ENCODE results near the gene MICAL3. TPM values are rescaled to one million over a fixed set of nuclear protein-coding genes. Genes with fewer than 3 reads are reported as not detected.

Gene MICAL3
- total RNA-seq, 4 donors from 2014 or later: 45.2 to 56.3 (median 46.3) TPM

GRCh38 chr22:17741866-17742526 lies 282.4 kb downstream of the MICAL3 start:
- no peak for DNase-seq (ENCODE audit: low spot score in 2 of 2)
- Histone ChIP-seq H3K4me3 (no peak overlapping the region), H3K4me1 (peaks cover 0 to 4% (median 1%) of the 10 kb centered on the region in 4 donors), H3K36me3 (peaks cover 0 to 12% (median 0%) of the 10 kb centered on the region in 3 donors), H3K9me3 (no peaks in the 10 kb centered on the region), H3K27me3 (no peaks in the 10 kb centered on the region), H3K27ac (no peak overlapping the region)
- TF ChIP-seq CTCF (IDR thresholded peaks at IDR 0.05) (no peak), EP300 (IDR thresholded peaks at IDR 0.05) (no peak), POLR2A (IDR thresholded peaks at IDR 0.05) (no peak)
- WGBS, 2 donors: 68 to 73% methylated on average over 17 to 18 of the region's 18 CpGs

GRCh38 chr22:17739196-17739975 lies 285.0 kb downstream of the MICAL3 start:
- Histone ChIP-seq H3K27me3 (no peaks in the 10 kb centered on the region), H3K4me3 (no peak overlapping the region), H3K9me3 (no peaks in the 10 kb centered on the region), H3K4me1 (peaks cover 0 to 4% (median 1%) of the 10 kb centered on the region in 4 donors), H3K36me3 (peaks cover 0 to 26% (median 0%) of the 10 kb centered on the region in 3 donors), H3K27ac (no peak overlapping the region)
- WGBS, 2 donors: 86 to 95% methylated on average over 24 to 28 of the region's 36 CpGs
- DNase-seq (ENCODE audit: low spot score in 2 of 2): no peak
- TF ChIP-seq POLR2A (IDR thresholded peaks at IDR 0.05) (no peak), EP300 (IDR thresholded peaks at IDR 0.05) (no peak), CTCF (IDR thresholded peaks at IDR 0.05) (no peak)

- Histone ChIP-seq H3K27ac (no peak overlapping the region), H3K4me1 (peaks cover 0 to 4% (median 1%) of the 10 kb centered on the region in 4 donors), H3K27me3 (no peaks in the 10 kb centered on the region), H3K36me3 (peaks cover 0 to 33% (median 0%) of the 10 kb centered on the region in 3 donors), H3K9me3 (no peaks in the 10 kb centered on the region), H3K4me3 (no peak overlapping the region)
- 92 to 93% methylated on average over 21 of the region's 21 CpGs for WGBS, 2 donors
- TF ChIP-seq CTCF (IDR thresholded peaks at IDR 0.05): no peak
- no peak for TF ChIP-seq EP300 (IDR thresholded peaks at IDR 0.05)
- no peak for TF ChIP-seq POLR2A (IDR thresholded peaks at IDR 0.05)
- DNase-seq (ENCODE audit: low spot score in 2 of 2): no peak
These were observed 285.8 kb downstream of the MICAL3 start for GRCh38 chr22:17738386-17739128.

Small RNA genes lying within 50 kb of the gene (small RNA-seq; reads per million reads assigned to genes)
- not detected for gene MIR3198-1
- not detected for gene MIR648

Other genes with a start within 250 kb of the MICAL3 start
- gene PEX26, start 53.4 kb upstream of the MICAL3 start, total RNA-seq: 10 to 100 TPM; 15.3 to 36.3 (median 29.4) TPM
- gene TUBA8, start 86.2 kb upstream of the MICAL3 start, total RNA-seq: 10 to 100 TPM in 1 of 4 donors, 1 to 10 TPM in 3; 5.0 to 12.3 (median 6.3) TPM
- gene USP18, start 125.6 kb upstream of the MICAL3 start, total RNA-seq: 10 to 100 TPM in 3 of 4 donors, 1 to 10 TPM in 1; 9.4 to 27.2 (median 21.1) TPM

All from tibial nerve (tissue), 4 donors.